Adipocyte (in vitro differentiated cells): ENCODE data around the gene TMEM123.
A peak's percentile ranks its signal among the peaks of the same experiment; 100 is the strongest.

ENCODE experiments used
- DNase-seq: peaks from one replicate; pipeline ENCODE4 v3.0.0-alpha.2; 2015; ENCODE audit warnings: low read depth
- H3K27me3 ChIP-seq: replicated peaks from 2 replicates; pipeline ENCODE4 v1.7.0; 2013; ENCODE audit warnings: mild to moderate bottlenecking, low read length, moderate library complexity; ENCODE audit not compliant: control insufficient read depth, insufficient read depth
- H3K36me3 ChIP-seq: 2 replicates; pipeline ENCODE4 v1.7.0; 2013; ENCODE audit warnings: low read length, mild to moderate bottlenecking, moderate library complexity; ENCODE audit not compliant: control insufficient read depth, insufficient read depth, severe bottlenecking
- H3K4me1 ChIP-seq: 2 replicates; pipeline ENCODE4 v1.7.0; 2013; ENCODE audit warnings: mild to moderate bottlenecking, low read length, moderate library complexity; ENCODE audit not compliant: control insufficient read depth, insufficient read depth
- H3K4me3 ChIP-seq: 2 replicates; pipeline ENCODE4 v1.7.0; 2013; ENCODE audit warnings: mild to moderate bottlenecking, low read length, moderate library complexity
- H3K9ac ChIP-seq: 2 replicates; pipeline ENCODE4 v1.7.0; 2013; ENCODE audit warnings: mild to moderate bottlenecking, low read length, moderate library complexity
- H3K9me3 ChIP-seq: 2 replicates; pipeline ENCODE4 v1.7.0; 2013; ENCODE audit warnings: mild to moderate bottlenecking, low read length, moderate library complexity; ENCODE audit not compliant: control insufficient read depth

TMEM123 gene

DNA sequence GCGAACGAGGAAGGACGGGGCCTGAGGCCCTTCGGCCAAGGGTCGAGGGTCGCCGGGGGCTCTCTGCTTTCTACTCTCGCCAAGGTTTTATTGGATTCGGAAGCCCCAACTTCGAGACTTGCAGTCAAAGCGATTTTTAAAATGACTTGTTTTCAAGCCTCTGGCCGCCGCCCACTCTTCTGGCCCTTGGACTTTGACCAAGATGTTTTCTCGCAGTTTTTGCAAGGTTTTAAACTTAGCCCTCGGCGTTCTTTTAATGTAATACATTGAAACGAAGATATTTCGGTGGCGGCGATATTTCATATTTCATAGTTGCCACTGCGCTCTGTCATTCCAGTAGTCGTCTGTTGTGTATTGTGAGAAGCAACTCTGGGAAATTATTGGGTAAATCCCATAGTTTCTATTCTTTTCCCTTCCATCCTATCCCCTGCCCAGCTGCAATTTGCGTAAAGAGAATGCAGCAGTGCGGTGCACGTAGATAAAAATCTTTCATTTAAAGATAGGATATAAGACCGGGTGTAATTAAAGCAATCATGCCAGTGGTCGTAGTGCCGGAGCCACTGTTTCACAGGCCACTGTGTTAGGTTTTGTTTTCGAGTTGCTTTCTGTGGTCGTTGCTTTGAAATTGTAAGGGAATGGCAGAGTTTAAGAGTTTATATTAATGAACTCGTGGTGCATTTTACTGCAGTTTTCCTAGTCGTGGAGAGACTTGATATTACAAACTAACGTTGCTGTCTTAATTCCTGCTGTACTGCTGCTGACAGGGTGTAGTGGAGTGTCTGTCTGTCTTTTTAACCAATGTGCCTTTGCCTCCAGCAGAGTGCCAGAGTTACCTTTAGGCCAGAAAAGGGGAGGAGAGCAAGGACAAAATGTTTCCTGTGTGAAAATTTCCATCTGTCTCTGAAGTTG lies 104.8 kb downstream of the TMEM123 start:
- peak overlapping the region; percentile 98 for H3K9ac ChIP-seq
- DNase-seq: peak; percentile 73
- peaks cover 33% of the 10 kb centered on the region for H3K4me1 ChIP-seq
- H3K9me3 ChIP-seq: no peaks in the 10 kb centered on the region
- H3K27me3 ChIP-seq: no peaks in the 10 kb centered on the region
- H3K4me3 ChIP-seq: peak overlapping the region; percentile 100
- H3K36me3 ChIP-seq: peaks cover 16% of the 10 kb centered on the region

DNA sequence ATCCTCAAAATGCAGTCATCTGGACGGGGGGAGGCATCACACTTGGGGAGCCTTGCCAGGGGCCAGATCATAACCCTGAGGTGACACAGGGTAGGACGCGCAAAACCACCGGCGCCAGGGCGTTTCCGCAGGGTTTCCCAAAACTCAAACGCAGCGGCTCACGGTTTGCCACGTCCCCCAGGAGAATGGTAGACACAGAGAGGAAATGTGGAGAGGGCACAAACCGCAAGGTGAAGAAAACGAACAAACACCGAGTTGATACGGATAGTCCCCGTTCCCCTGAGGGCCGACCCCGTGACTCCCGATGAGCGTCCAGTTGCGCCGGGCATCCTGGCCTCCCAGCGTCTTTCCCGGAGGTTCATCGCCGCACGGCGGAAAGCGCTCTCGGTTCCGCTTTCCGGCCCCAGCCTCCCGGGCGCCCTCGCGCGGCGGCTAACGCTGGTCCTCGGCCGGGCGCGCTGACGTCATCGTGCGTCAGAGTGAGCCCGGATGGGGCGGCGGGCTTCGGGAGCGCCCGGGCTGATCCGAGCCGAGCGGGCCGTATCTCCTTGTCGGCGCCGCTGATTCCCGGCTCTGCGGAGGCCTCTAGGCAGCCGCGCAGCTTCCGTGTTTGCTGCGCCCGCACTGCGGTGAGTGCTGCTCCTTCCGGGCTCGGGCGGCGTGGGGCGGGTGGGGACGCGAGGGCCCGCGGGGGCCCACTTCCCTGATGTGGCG lies 105.7 kb downstream of the TMEM123 start, which contains the start of gene BIRC2:
Gene BIRC2, plus strand, starts transcription at position 467 of the 714 bp plus-strand sequence. CDS start 2,641 bp downstream, outside the sequence.
- Histone ChIP-seq H3K4me3 (peak within 1 kb of the TSS; percentile 100), H3K4me1 (peaks cover 33% of the 10 kb centered on the region), H3K27me3 (no peaks in the 10 kb centered on the region), H3K9me3 (no peaks in the 10 kb centered on the region), H3K9ac (peak within 1 kb of the TSS; percentile 98), H3K36me3 (peaks cover 16% of the 10 kb centered on the region)
- DNase-seq: peak; percentile 98

DNA sequence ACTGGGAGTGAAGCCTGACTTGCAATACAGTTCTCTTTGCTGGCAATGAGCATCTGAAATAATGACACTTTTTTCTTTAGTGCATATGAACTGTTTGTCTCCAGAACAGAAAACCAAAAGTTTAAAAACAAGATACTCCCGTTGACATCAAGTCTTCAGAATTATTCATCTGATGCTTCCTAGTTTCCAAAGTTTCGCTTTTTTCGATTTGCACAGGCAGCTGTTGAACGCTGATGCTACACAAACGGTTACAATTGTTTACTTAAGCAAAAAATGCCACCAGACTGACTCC lies 106.2 kb downstream of the TMEM123 start:
- H3K4me3 ChIP-seq: peak overlapping the region; percentile 100
- no peaks in the 10 kb centered on the region for H3K27me3 ChIP-seq
- peaks cover 33% of the 10 kb centered on the region for H3K4me1 ChIP-seq
- H3K9ac ChIP-seq: peak overlapping the region; percentile 98
- no peaks in the 10 kb centered on the region for H3K9me3 ChIP-seq
- no peak for DNase-seq
- H3K36me3 ChIP-seq: peaks cover 16% of the 10 kb centered on the region
